HG02884 (cell line): ENCODE data around the gene TAF1B.

Source experiments
- ATAC-seq: cut with Tn5 transposase; IDR thresholded peaks from one replicate; pipeline ENCODE4 v1.9.1; 2021; ENCODE audit warnings: mild to moderate bottlenecking, moderate library complexity; ENCODE audit not compliant: unreplicated experiment

Gene TAF1B

GRCh38 chr2:9843229-9844035, at the start of gene TAF1B:
TSS of gene TAF1B (plus strand) at chr2:9843474. CDS start at chr2:9843542, 68 bp downstream.
- ATAC-seq: peak; percentile 87

DNA sequence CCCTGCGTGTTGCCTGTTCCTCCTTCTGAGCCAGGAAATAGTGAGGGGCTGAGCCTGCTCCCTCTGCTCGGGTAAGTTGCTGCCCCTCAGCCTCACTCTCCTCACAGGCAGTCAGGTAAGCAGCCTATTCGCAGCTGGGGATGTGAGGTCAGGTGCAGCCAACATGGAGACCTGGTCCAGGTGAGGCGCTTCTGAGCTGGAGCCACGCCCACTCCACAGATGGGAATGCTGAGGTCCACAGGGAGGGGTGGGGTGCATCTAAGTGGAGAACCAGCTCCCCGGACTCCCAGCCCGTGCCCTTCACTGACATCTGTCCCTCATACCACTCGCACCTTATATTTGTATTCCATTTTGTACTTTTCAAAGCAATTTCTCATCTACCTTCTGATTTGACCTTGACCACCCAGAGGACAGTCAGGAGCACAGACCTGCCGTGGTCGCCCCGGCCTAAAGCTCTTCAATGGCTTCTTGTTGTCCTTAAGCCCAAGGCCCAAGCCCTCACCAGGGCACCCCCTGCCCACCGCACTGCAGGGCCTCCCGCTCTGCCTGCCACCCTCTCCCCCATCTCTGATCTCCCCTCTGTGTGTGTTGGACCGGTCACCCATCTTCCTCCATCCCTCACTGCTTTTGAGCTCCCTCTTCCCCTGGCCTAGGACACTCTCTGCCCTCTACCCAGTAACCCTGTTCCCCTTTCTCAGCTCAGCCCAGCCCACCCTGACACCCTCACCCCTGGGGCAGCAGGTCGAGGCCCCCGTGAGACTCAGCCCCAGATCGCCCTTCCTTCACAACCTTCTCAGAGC, 49.2 kb upstream of the TAF1B start:
- no peak for ATAC-seq

- ATAC-seq: no peak
Measured at GRCh38 chr2:9795071-9795470, 48.2 kb upstream of the TAF1B start.

DNA sequence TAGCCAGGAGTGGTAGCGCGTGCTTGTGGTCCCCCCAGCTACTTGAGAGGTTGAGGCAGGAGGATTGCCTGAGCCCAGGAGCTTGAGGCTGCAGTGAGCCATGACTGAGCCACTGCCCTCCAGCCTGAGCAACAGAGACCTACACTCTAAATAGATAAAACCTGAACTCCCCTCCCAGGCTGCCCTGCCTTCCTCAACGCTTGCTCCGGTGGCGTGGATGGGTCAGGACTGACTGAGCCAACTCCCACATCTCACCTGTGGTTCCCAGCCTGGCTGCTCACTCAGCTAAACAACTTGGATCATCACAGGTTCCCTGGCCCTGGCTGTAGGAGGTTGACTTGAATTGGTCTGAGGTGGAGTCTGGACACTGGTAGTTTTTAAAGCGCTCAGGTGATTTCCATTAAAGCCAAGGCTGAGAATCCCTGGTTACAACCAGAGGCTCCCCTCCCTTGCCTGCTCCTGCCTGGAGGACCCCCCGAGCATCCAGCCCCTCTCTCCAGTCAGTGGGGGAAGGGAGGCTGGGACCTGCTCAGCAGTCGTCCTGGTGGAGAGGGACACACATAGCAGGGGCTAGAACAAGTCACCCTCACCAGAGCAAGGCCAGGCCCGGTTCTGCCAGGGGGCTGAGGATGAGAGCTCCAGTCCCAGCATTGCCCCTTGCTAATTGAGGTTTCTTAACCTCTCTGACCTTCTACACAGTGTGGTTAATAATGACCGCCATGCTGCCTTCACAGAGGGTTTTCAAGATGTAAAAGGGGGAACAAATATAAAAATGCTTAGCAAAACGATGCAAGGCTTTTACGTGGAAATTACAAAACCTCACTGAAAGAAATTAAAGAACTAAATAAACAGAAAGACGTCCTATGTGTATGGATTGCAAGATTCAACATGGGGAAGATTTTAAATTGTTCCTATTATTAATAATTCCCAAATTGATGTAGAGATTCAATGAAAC, 46.9 kb upstream of the TAF1B start:
- no peak for ATAC-seq

GRCh38 chr2:9797086-9797485, 46.2 kb upstream of the TAF1B start:
- no peak for ATAC-seq

- no peak for ATAC-seq
Measured at GRCh38 chr2:9797681-9798556, 45.4 kb upstream of the TAF1B start.

GRCh38 chr2:9799011-9799596, 44.2 kb upstream of the TAF1B start:
- peak; percentile 23 for ATAC-seq

DNA sequence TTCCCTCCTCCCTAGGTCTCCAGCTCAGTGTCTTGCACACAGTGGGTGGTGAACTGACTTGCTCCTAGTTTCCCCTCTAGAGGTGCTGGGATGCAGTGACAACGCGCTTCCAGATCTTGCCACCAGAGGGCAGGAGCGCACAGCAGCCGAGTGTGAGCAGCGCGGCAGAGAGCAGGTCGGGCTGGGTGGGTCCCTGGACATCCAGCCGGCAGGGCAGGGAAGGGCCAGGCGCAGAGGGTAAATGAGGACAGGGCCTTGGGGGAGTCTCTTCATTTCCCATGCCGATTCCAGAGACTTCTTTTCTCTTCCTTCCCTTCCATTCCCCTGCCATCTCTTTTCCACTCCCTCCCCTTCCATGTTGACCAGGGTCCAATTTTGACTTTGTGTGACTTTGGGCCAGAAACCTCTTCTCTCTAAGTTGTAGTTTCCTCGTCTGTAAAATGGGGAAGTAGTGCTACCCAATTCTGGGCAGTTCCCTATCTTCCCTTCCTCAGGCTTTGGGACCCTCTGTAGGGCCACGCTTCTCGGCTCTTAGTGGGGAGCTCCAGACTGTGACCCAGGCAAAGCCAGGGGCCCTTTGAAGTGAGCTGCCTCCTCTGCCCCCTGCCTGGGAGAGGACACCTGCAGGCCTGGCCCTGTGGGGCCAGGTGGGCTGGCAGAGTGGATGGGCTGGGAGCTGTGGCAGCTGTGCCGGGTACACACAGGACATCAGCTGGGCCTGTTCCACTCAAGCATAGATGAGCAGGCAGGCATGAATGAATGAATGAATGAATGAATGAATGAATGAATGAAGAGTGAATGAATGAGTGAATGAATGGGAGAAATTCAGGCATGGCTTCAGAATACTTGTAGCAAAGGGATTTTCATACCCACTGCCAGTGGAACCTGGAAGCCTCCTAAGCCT, 43.3 kb upstream of the TAF1B start:
- peak; percentile 85 for ATAC-seq

DNA sequence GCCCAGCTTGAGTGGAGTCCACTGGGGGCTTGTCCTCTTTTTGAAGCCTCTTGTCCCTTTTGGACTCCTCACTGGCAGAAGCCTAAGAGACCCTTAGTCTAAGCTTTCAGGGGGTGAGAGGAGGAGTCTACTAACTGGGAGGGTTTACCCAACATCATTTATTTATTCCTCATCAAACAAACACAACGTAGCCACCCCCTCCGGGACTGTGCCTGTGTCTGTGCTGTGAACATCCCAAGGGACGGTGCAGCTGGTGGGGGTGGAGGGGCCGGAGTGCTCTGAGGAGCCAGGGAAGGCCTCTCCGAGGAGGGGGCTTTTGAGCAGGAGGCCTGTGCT, 42.7 kb upstream of the TAF1B start:
- no peak for ATAC-seq

GRCh38 chr2:9800975-9801726, 42.1 kb upstream of the TAF1B start:
- no peak for ATAC-seq

GRCh38 chr2:9802576-9802993, 40.7 kb upstream of the TAF1B start:
- ATAC-seq: no peak

GRCh38 chr2:9803023-9803805, 40.1 kb upstream of the TAF1B start:
- no peak for ATAC-seq

DNA sequence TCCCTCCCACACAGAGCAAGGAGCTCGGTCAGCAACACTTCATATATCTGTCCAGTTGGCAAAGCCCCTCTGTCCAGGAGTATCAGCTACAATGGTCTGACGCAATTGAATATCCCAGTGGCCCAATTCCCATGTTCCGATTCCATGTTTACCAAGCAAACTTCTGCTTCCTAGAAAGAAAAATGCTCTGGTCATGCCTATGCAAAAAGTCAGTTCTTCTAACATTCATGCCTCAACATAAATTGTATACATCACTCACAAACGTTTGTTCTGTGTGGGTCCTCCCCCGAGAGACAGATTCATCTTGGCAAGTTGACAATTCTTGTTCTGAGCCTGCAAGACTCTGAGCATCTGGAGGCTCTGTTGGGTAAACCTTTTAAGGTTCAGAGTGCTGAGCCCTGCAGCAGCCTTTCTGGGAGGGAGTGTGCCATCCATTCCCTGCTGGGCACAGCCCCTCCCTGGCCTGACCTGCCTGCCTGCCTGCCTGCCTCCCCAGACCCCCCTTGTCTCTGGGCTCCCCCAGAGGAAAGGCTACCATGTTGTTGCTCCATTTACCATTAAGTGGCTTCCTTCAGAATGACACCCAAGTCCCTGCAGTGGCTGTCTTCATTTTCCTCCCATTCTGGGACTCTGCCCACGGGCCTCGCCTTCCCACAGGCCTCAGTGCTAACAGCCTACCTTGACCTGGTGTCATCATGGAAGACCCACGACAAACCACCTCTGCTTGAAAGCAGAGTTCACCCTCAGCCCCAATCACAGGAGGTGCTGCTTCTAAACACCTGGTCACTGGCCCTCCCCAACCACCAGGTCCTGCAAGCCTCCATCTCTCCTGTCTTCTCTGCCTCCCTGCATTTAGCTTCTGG, 37.6 kb upstream of the TAF1B start:
- no peak for ATAC-seq

- no peak for ATAC-seq
Measured at GRCh38 chr2:9806298-9806610, 37.0 kb upstream of the TAF1B start.

DNA sequence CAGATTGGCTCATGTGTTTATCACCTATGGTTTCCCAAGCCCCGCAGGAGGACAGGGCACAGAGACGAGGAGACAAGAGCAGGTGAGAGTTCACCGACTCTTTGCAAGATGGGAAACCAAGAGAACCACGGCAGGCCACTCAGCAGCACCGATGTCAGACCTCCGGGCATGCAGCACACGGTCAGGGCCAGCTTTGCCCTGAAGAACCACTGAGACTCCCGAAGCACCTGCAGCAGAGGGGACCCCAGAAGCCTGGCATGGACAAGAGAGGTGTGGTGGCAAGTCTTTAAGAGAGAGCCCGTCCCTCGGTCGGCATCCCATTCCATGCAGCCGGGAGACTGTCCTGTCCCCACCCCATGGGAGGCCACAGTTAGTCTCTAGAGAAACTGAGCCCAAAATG, 36.6 kb upstream of the TAF1B start:
- ATAC-seq: no peak

DNA sequence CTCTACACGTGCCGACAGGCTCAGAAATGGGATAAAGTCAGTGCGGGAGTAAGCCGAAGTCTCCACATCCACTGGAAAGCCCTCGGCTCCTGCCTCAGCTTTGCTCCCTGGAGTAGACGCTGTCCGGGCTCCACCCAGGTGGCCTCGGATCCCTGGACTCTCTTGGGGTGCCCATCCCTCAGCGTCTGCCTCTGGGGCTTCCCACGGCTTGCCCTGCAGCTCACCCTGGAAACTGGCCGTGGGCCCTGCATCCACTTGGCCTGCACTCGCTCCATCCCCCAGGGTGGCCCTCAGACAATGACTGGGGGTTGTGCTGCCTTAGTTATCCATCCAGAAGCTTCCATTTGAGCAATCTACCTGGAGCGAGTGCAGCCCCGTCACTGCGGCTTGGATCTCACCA, 36.2 kb upstream of the TAF1B start:
- ATAC-seq: no peak
